ENCODE measurements around the gene DST.

DST gene

DNA sequence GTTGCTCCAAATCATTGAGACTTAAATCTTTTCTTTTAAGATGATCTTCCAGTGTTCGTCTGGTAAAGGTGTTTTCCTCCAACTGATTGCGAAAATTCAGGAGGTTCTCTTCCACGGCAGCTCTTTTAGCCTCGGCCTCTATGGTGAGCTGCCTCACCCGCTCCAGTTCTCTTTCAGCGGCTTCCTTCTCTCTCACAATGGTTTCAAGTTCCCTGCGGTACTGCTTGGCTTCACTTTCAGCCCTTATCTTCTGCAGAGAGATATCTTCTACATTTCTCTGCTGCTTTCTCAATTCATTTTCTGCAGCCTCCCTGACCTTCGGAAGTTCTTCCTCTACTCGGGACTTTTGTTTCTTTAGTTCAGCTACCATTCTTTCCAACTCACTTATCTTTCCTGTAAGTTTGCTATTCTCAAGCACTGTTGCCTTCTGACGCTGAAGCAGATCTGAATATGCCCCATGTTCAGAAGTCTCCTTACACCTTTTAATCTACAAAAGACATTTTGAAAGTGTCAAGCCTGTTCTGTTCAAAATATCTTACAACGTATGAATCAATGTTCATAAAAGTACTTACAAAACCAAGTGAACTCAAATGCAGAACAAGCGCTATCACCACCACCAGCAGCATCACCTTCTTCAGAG is 22.3 kb downstream of the DST start:
- no peak for DNase-seq (ENCODE audit: extremely low read depth, low read depth)
- TF ChIP-seq, protein P1, sequence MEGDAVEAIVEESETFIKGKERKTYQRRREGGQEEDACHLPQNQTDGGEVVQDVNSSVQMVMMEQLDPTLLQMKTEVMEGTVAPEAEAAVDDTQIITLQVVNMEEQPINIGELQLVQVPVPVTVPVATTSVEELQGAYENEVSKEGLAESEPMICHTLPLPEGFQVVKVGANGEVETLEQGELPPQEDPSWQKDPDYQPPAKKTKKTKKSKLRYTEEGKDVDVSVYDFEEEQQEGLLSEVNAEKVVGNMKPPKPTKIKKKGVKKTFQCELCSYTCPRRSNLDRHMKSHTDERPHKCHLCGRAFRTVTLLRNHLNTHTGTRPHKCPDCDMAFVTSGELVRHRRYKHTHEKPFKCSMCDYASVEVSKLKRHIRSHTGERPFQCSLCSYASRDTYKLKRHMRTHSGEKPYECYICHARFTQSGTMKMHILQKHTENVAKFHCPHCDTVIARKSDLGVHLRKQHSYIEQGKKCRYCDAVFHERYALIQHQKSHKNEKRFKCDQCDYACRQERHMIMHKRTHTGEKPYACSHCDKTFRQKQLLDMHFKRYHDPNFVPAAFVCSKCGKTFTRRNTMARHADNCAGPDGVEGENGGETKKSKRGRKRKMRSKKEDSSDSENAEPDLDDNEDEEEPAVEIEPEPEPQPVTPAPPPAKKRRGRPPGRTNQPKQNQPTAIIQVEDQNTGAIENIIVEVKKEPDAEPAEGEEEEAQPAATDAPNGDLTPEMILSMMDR (IDR thresholded peaks at IDR 0.05; ENCODE audit: low read depth, low read length, missing control alignments) = no peak
- H3K4me3 ChIP-seq (replicated peaks; ENCODE audit: low read depth, low read length) = no peak overlapping the region

DNA sequence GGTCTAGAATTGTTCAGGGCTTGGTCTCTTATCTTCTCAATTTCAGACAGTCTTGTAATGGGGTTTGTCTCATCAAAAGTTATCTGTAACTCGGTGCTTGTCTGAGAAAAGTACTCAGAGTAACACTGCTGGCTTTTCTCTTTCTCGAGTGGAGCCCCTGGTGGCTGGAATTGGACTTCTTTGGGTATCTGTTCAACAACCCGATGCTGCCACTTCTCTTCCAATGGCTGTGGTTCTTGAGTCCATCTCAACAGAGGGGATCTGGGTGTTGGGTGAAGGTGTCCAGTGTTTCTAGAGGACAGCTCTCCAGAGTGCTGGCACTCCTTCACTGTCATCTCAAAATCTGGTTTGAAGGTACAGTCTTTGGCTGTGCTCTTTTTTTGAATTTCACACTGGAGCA is 24.6 kb downstream of the DST start:
- no peak overlapping the region for H3K4me3 ChIP-seq (replicated peaks; ENCODE audit: low read depth, low read length)
- TF ChIP-seq, protein P1 (IDR thresholded peaks at IDR 0.05; ENCODE audit: low read depth, low read length, missing control alignments) = peak; percentile 26
- no peak for DNase-seq (ENCODE audit: extremely low read depth, low read depth)

DNA sequence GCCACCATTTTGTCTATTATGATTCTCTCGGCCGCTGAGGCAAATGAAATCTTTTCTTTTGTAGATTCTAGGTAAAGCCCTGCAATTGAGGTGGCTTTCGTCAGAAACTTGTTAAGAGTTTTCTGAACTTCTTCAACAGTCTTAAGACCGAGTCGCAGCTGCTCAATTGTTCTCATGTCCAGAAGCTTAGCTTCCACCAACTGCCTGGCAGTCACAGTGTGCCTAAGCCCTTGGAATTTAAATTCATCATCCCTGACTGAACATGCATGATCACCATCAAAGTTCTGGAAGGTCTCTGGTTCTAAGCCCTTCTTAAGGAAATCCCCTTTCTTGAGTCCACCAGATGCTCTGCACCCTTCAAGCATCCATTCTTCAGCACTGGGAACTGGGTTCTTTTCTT is 25.7 kb downstream of the DST start:
- no peak overlapping the region for H3K4me3 ChIP-seq (replicated peaks; ENCODE audit: low read depth, low read length)
- TF ChIP-seq, protein P1 (IDR thresholded peaks at IDR 0.05; ENCODE audit: low read depth, low read length, missing control alignments) = no peak
- DNase-seq (ENCODE audit: extremely low read depth, low read depth) = no peak

DNA sequence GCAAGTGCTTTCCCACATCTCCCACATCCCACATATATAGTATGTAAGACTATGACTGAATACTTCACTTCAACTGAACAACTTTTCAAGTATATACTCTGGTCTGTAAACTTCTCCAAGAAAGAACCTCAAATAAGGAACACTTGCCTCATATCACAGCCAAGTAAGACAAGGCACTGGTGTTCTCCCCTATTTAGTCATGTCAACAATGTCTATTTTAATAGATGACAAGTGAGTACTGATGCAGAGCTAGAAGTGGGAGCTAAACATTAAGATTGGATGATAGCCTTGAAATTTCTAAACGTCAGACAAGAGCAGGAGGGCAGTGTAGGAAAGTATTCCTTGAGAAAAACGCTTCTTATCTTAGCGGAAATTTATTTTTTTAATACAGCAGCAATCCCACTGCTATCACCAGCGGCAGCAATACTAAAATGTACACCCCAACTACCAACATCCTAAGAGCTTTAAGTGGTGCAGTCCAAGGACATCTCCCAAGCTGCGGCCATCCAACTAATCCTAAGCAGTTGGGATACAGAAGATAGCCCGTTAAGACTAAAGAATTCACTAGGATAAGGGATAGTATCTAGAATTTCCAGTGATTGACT is 29.3 kb downstream of the DST start:
- no peak for DNase-seq (ENCODE audit: extremely low read depth, low read depth)
- TF ChIP-seq, protein P1 (IDR thresholded peaks at IDR 0.05; ENCODE audit: low read depth, low read length, missing control alignments) = no peak
- no peak overlapping the region for H3K4me3 ChIP-seq (replicated peaks; ENCODE audit: low read depth, low read length)

DNA sequence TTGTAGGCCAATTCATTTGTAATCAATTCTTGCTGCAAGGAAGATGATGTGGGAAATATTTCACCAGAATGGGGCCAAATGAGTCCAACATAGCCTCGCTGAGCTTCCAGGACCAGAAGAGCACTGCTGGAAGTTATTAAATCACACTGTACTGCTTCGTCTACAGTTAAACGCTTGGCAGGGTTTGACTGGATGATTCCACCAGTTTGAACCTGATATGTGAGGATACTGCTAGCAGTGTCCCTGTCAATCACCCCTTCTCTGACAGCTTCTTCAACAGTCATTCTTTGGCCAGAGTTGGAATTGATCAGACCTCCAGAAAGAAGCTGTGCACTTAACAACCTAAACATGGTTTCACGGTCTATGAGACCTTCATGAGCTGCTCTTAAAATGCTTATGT is 34.4 kb downstream of the DST start:
- no peak overlapping the region for H3K4me3 ChIP-seq (replicated peaks; ENCODE audit: low read depth, low read length)
- DNase-seq (ENCODE audit: extremely low read depth, low read depth) = no peak
- TF ChIP-seq, protein P1 (IDR thresholded peaks at IDR 0.05; ENCODE audit: low read depth, low read length, missing control alignments) = no peak

DNA sequence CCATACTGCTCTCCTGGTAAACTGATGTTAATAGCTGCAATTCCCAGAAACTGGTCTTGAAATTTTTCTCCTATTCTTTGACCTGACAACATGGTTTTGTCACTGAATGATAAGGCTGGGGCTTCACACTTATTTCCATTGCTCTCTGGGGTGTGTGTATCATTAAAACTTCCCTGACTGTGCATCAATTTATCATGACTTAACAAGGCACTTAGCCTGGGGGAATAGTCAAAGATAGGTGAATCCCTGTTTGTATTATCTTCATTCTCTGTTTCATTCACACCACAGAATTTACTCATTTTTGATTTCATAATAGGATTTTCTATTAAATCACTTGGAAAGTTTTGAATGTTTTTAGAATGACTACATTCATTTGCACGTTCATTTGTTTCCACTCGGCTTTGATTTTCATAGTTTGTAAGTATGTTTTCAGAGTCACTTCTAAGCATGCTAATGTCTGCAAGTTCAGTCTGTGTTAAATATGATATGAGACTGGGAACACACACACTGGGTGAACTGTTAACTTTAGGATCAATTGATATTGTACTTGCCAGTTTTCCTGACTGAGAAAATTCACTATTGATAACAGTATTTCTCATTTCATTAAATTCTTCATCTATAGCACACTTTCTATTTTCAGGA is 35.5 kb downstream of the DST start:
- H3K4me3 ChIP-seq (replicated peaks; ENCODE audit: low read depth, low read length) = no peak overlapping the region
- no peak for DNase-seq (ENCODE audit: extremely low read depth, low read depth)

More for the DNA sequence above, 35.5 kb downstream of the DST start:
- TF ChIP-seq, protein P1 (IDR thresholded peaks at IDR 0.05; ENCODE audit: low read depth, low read length, missing control alignments) = no peak

Data from HFF-Myc (cell line).